D721Med (cell line): ENCODE results near the gene C19orf85.
A peak's percentile ranks its signal among the peaks of the same experiment; 100 is the strongest.

ENCODE experiments used
- DNase-seq: peaks from one replicate; pipeline ENCODE4 v3.0.0; 2011; ENCODE audit warnings: low spot score; ENCODE audit not compliant: insufficient read length
- FAIRE-seq: peaks from 2 replicates; lab custom pipeline; 2011; peaks lifted over from hg19 to GRCh38; lab: Jason Lieb, UNC
- TF ChIP-seq, protein P1 (sequence below): IDR thresholded peaks from 2 replicates; pipeline ENCODE4 v1.5.1; 2012; ENCODE audit warnings: mild to moderate bottlenecking, control low read depth; ENCODE audit not compliant: insufficient read depth; ENCODE audit errors: missing control alignments

The C19orf85 gene

DNA sequence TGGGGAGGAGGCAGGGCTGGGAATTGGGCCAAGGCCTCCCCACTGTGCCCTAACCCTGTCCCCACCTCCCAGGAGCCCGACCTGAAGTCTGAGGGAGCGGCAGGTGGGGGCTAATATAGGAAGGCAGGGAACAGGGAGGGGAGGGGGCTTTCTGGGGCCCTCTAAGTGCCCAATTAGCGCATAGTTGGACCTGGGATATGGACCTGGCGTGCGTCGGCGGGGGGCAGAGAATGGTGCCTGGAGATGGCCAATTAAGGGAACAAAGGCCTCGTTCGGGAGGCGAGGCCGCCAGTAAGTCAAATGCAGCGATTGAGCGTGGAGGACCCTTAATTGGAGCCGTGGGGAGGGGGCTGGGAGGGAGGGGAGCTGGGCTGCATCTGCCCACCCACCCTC, at the start of gene C19orf85:
Gene C19orf85, minus strand, starts transcription at position 90 of the 393 bp plus-strand sequence. CDS start 197 bp downstream, outside the sequence.
- FAIRE-seq (no peak), DNase-seq (no peak)
- TF ChIP-seq, protein P1, sequence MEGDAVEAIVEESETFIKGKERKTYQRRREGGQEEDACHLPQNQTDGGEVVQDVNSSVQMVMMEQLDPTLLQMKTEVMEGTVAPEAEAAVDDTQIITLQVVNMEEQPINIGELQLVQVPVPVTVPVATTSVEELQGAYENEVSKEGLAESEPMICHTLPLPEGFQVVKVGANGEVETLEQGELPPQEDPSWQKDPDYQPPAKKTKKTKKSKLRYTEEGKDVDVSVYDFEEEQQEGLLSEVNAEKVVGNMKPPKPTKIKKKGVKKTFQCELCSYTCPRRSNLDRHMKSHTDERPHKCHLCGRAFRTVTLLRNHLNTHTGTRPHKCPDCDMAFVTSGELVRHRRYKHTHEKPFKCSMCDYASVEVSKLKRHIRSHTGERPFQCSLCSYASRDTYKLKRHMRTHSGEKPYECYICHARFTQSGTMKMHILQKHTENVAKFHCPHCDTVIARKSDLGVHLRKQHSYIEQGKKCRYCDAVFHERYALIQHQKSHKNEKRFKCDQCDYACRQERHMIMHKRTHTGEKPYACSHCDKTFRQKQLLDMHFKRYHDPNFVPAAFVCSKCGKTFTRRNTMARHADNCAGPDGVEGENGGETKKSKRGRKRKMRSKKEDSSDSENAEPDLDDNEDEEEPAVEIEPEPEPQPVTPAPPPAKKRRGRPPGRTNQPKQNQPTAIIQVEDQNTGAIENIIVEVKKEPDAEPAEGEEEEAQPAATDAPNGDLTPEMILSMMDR: no peak

GRCh38 chr19:55508120-55508519, 43.6 kb upstream of the C19orf85 start:
- TF ChIP-seq, protein P1: no peak
- DNase-seq: no peak
- FAIRE-seq: no peak

DNA sequence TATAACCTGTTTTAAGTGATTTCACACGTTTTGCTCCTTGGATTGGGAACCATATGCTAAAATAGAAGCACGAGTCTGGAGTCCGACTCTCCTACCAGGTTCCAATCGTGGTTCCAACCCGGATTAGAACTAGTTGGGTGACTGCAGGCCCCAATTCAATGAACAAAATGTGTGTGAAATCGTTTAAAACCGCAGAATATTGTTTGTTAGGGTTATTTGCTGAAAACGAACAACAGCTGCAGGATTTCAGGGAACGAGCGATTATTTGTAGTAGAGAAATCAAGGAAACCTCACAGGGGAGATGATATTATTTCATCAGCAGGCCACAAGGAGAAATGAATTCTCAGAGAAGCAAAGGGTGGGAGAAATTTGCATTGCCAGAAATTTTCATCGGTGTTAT, 40.4 kb upstream of the C19orf85 start:
- DNase-seq (no peak), FAIRE-seq (no peak)
- TF ChIP-seq, protein P1: no peak

GRCh38 chr19:55504252-55504603, 39.7 kb upstream of the C19orf85 start:
- TF ChIP-seq, protein P1: no peak
- DNase-seq (no peak), FAIRE-seq (no peak)

- TF ChIP-seq, protein P1: peak; percentile 85
- DNase-seq: peak; percentile 98
- FAIRE-seq: no peak
Measured at GRCh38 chr19:55503502-55504251, 39.1 kb upstream of the C19orf85 start.

DNA sequence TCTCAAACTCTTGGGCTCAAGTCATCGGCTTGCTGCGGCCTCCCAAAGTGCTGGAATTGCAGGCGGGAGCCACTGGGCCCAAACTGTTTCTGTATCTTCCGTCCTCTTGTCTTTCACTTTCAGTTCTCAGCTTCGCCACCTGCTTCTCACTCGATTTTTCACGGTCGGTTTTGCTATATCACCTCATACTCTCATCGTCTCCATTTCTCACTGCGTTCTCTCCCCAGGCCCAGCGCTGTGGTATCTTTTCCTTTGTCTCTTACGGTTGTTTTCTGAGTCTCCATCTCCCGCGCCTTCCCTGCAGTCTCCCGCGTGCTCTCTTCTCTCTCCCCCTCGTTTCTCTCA, 38.6 kb upstream of the C19orf85 start:
- DNase-seq (no peak), FAIRE-seq (no peak)
- TF ChIP-seq, protein P1: no peak

- TF ChIP-seq, protein P1: no peak
- FAIRE-seq (no peak), DNase-seq (no peak)
Measured at GRCh38 chr19:55502197-55502952, 37.8 kb upstream of the C19orf85 start.
